ENCODE data around the gene TMEM37.

Gene TMEM37

DNA sequence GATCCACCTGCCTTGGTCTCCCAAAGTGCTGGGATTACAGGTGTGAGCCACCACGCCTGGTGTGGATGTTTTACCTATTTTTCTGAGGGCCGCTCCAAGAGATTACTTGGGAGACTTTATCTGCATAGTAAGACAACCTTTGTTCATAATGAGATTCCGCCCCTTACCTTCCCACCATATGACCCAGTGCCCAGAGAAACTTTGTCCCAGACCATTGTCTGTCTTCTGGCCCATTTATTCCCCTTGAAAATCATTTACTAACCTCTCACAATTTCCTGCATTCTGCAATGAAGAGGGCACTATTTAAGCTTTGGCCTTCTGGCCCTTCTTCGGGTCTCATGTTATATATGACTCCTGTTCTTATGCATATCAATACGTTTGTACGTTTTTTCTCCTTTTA, 13.7 kb upstream of the TMEM37 start:
- DNase-seq (ENCODE audit: low spot score) = no peak
- no peak for FAIRE-seq

- DNase-seq (ENCODE audit: low spot score) (no peak), FAIRE-seq (no peak)
These were observed 12.6 kb upstream of the TMEM37 start for GRCh38 chr2:119419065-119419464.

DNA sequence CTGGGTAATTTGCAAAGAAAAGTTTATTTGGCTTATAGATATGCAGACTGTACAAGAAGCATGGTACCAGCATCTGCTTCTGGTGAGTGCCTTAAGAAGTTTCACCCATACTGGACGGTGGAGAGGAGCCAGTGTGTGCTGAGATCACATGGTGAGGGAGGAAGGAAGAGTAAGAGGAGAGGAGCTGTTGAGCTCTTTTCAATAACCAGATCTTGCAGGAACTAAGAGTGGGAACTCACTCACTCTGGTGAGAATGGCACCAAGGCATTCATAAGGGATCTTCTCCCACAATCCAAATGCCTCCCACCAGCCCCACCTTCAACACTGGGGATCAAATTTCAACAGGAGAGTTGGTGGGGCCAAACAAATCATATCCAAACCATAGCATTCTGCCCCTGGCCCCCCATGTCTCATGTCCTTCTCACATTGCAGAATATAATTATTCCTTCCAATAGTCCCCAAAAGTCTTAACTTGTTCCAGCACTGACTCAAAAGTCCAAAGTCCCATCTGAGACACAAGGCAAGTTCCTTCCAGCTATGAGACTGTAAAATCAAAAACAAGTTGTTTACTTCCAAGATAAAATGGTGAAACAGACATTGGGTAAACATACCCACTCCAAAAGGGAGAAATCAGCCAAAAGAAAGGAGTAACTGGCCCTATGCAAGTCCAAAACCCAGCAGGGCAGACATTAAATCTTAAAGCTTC, 11.7 kb upstream of the TMEM37 start:
- DNase-seq (ENCODE audit: low spot score) (no peak), FAIRE-seq (no peak)

- FAIRE-seq = no peak
- DNase-seq (ENCODE audit: low spot score) = no peak
These were observed 10.3 kb upstream of the TMEM37 start for GRCh38 chr2:119421304-119421703.

DNA sequence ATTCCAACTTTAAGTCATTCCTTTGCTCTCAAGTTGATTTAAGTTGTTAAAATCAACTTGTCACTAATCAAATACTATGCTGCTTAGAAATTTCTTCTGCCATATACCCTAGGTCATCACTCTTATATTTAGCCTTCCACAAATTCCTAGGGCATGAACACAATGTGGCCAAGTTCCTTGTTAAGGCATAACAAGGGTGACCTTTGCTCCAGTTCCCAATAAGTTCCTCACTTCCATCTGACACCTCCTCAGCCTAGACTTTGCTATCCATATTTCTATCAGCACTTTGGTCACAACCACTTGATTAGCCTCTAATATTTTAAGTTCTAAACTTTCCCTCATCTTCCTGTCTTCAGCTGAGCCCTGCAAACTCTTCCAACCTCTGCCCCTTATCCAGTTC, 9.9 kb upstream of the TMEM37 start:
- DNase-seq (ENCODE audit: low spot score) (no peak), FAIRE-seq (no peak)

GRCh38 chr2:119422360-119423107, 9.1 kb upstream of the TMEM37 start:
- FAIRE-seq (no peak), DNase-seq (ENCODE audit: low spot score) (no peak)

GRCh38 chr2:119423108-119423444, 8.6 kb upstream of the TMEM37 start:
- FAIRE-seq = peak; percentile 53
- no peak for DNase-seq (ENCODE audit: low spot score)

- DNase-seq (ENCODE audit: low spot score) = no peak
- FAIRE-seq = no peak
These were observed 7.8 kb upstream of the TMEM37 start for GRCh38 chr2:119423811-119424210.

GRCh38 chr2:119424284-119425118, 7.2 kb upstream of the TMEM37 start:
- no peak for DNase-seq (ENCODE audit: low spot score)
- FAIRE-seq = peak; percentile 66

DNA sequence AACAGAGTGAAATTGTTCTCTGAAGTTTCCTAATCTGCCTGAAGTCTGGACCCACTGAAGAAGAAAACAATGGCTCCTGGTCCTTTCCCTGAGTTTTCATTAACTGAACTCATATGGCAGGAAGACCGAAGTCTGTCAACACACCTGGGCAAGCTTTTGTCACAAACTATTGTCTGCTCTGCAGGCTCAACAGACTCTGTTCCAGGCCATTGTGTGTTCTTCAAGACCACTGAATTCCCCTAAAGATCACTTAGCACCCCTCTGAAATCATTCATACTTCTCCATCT, 6.6 kb upstream of the TMEM37 start:
- FAIRE-seq = no peak

DNA sequence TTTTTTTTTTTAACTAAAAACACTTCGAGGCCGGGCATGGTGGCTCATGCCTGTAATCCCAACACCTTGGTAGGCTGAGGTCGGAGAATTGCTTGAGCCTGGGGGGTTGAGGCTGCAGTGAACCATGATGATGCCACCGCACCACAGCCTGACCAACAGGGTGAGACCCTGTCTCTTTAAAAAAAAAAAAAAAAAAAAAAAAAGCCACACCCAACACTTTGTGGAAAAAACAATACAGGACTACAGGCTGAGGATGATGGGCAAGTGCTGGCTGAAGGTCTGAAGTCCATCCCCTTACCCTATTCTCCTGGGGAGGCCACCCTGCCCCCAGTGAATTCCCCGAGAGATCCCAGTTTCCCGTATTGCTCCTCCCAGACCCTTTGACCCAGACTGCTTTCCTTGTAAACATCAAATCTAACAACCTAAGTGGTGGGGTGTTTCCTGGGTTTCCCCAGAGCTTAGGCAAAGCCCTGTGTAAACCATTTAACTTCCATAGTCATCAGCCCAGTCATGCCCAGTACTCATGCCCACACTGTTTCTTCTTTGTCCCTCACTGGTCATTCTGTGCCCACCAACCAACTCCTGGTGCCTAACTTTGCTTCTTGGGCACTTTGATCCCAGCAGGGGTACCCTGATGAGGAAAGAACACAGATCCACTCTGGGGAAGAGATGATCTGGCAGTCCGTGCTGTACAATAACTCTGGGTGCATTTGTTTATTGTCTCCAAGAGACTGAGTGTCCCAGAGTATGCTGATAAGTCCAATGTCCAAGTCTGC, 5.8 kb upstream of the TMEM37 start:
- FAIRE-seq (peak; percentile 27), DNase-seq (ENCODE audit: low spot score) (no peak)

More for the DNA sequence above, 6.6 kb upstream of the TMEM37 start:
- DNase-seq (ENCODE audit: low spot score) = no peak

- DNase-seq (ENCODE audit: low spot score) = no peak
- no peak for FAIRE-seq
These were observed 5.3 kb upstream of the TMEM37 start for GRCh38 chr2:119426396-119426675.

DNA sequence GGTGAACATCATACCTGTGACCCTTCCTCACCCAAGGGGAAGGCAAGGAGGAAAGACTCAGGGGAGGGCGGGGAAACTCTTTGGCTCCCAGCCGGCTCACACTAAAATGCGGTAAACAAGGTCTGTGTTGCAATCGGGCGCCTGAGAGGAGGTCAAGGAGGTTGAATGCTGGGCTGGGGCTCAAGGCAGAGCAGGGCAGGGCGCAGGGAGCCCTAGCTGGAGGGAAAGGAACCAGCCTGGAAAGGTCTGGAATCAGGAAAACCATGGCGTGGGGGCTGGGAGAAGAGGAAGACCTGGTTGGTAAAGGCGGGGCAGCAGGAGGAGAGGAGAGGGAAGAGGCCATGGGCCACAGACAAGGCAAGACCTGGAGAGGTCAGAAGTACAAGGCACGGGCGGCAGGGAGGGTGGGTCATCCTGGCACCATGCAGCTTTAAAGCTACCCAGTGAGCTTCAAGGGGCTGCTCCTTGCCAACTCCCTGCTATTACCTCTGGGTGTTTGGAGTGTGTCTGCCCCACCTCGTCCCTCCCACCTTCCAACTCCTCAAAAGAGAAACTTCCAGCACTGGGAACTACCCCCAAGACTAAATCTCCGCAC, 4.8 kb upstream of the TMEM37 start:
- DNase-seq (ENCODE audit: low spot score) = no peak
- FAIRE-seq = no peak

DNA sequence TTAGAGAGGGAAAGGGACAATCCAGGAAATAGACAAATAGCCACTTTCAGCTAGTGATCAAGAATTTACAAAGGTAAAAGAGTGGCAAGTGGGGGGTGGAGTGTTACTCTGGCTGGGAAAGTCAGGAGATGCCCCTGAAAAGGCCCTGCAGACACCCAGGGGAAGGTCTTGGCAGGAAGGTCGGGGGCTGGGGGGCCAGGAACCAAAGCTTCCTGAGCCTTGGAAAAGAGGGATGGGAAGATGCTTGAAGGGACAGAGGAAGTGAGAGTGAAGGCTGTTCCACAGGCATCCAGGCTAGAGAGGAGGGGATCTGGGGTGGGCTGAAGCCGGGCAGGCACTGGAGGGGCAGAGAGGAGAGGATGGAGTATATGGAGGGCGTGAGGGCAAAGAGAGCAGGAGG, 3.9 kb upstream of the TMEM37 start:
- DNase-seq (ENCODE audit: low spot score) (no peak), FAIRE-seq (no peak)

GRCh38 chr2:119428488-119429224, 3.0 kb upstream of the TMEM37 start:
- DNase-seq (ENCODE audit: low spot score) (no peak), FAIRE-seq (no peak)

DNA sequence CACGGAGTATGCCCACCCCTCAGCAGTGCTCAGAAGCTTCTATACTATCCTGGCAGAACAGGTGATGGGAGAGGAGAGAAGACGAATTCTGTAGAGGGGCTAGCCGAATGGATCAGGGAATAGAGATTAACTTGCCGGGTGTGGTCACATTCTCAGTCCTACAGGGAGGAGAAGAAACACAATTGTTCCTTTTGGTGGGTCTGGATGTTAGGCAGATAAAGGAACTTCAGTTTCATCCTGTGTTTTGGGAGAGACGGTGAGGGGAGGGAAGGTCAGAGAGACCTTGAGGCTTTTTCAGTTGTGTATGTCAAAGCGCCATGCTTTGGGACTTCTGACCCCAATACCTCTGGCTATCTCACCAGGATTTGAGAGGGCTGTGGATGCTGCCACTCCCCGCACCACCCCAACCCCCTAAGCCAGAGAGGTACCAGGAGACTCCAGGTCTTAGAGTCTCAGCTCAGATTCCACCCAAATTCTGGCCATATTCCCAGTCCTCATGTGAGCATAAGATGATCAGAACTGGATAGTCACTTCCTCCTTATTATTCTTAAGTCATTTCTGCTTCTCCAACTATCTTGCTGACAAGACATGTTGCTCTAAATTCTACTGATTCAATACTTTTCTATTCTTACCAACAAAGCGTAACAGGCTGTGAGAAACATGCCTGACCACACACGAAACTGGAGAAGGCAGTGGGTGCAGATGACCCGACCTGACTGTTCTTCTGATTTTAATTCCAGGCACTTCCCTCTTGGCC, 2.3 kb upstream of the TMEM37 start:
- DNase-seq (ENCODE audit: low spot score) = no peak
- no peak for FAIRE-seq

DNA sequence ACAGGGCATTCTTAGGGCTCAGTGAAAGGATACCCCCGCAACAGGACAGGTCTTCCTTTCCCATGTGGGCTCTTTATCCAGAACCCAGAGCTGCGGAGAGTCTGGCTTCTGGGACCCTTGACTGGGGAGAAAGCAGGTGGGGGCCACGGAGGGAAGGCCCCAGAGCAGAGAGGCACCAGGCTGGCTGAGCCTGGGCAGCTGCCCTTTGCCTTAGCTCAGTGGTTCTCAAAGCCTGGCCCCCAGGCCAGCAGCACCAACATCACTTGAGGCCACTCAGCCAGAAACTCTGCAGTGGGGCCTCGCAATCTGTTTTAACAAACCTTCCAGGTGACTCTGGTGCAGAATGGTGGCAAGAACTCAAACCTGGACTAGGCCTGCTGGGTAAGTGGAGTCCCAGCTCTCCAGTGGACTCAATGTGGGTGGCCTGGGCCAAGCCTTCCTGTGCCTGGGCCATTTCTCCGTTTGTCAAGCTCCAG, 1.6 kb upstream of the TMEM37 start:
- FAIRE-seq = no peak
- DNase-seq (ENCODE audit: low spot score) = no peak

GRCh38 chr2:119431976-119432850, 559 bp downstream of the TMEM37 start:
- DNase-seq (ENCODE audit: low spot score) = no peak
- FAIRE-seq = no peak

Data from urothelium cell line (cell line).